ENCODE results near the gene SARDH.

The SARDH gene

GRCh38 chr9:133682818-133683585, 55.1 kb downstream of the SARDH start:
- ChIA-PET CTCF (no interaction called here), POLR2A (ENCODE audit: low non-redundant PET) (no interaction called here)
- no peak for DNase-seq (ENCODE audit: low spot score)
- TF ChIP-seq CTCF (conservative IDR thresholded peaks at IDR 0.05; ENCODE audit: low read depth): no peak
- no peak overlapping the region for H3K27ac ChIP-seq

GRCh38 chr9:133681658-133682306, 56.4 kb downstream of the SARDH start:
- DNase-seq (ENCODE audit: low spot score): no peak
- no peak overlapping the region for H3K27ac ChIP-seq
- CTCF ChIA-PET: no interaction called here

GRCh38 chr9:133680976-133681657, 57.0 kb downstream of the SARDH start:
- no peak for DNase-seq (ENCODE audit: low spot score)
- TF ChIP-seq CTCF (conservative IDR thresholded peaks at IDR 0.05; ENCODE audit: low read depth): no peak
- ChIA-PET CTCF (no interaction called here), POLR2A (ENCODE audit: low non-redundant PET) (no interaction called here)
- H3K27ac ChIP-seq: no peak overlapping the region

More at GRCh38 chr9:133681658-133682306, 56.4 kb downstream of the SARDH start:
- POLR2A ChIA-PET (ENCODE audit: low non-redundant PET): no interaction called here
- TF ChIP-seq CTCF (conservative IDR thresholded peaks at IDR 0.05; ENCODE audit: low read depth): no peak

GRCh38 chr9:133680250-133680975, 57.7 kb downstream of the SARDH start:
- ChIA-PET POLR2A (ENCODE audit: low non-redundant PET) (no interaction called here), CTCF (no interaction called here)
- no peak for DNase-seq (ENCODE audit: low spot score)
- TF ChIP-seq CTCF (conservative IDR thresholded peaks at IDR 0.05; ENCODE audit: low read depth): no peak
- H3K27ac ChIP-seq: no peak overlapping the region

- no peak overlapping the region for H3K27ac ChIP-seq
- no peak for DNase-seq (ENCODE audit: low spot score)
- ChIA-PET CTCF (interaction anchor here (1.0 kb wide), 1 partner anchor 14 kb away, joined by 3 read pairs; no protein-coding TSS in a partner anchor), POLR2A (ENCODE audit: low non-redundant PET) (no interaction called here)
- no peak for TF ChIP-seq CTCF (conservative IDR thresholded peaks at IDR 0.05; ENCODE audit: low read depth)
Observed at GRCh38 chr9:133679466-133680061, 58.6 kb downstream of the SARDH start.

GRCh38 chr9:133679056-133679455, 59.1 kb downstream of the SARDH start:
- POLR2A ChIA-PET (ENCODE audit: low non-redundant PET): no interaction called here
- H3K27ac ChIP-seq: no peak overlapping the region
- no peak for TF ChIP-seq CTCF (conservative IDR thresholded peaks at IDR 0.05; ENCODE audit: low read depth)
- DNase-seq (ENCODE audit: low spot score): no peak
- CTCF ChIA-PET: interaction anchor here (1.0 kb wide), 1 partner anchor 14 kb away, joined by 3 read pairs; no protein-coding TSS in a partner anchor
